Sigmoid colon (tissue), 4 donors: ENCODE results near the gene CROCC.

Experiments used
- EP300 ChIP-seq, 4 donors: sonication (generic); formaldehyde crosslinking; IDR thresholded peaks; one replicate each; pipeline ENCODE4 v1.6.1; 2017; ENCODE audit warnings: antibody characterized with exemption in 4 of 4
- POLR2A ChIP-seq, 2 donors: fragments of 450-650 bp; IDR thresholded peaks; one replicate each; pipeline ENCODE4 v1.6.1; 2016; ENCODE audit warnings: antibody characterized with exemption in 2 of 2, mild to moderate bottlenecking in 2 of 2, moderate library complexity in 2 of 2
- POLR2AphosphoS5 ChIP-seq, 4 donors: sonication (generic); formaldehyde crosslinking; IDR thresholded peaks; one replicate each; pipeline ENCODE4 v1.6.1; 2017; ENCODE audit warnings: antibody characterized with exemption in 4 of 4
- TF ChIP-seq, protein P1 (sequence below), 4 experiments: fragments of 450-650 bp in 3 of 4; fragments of 200-600 bp in 1 of 4; IDR thresholded peaks; one replicate each; pipeline ENCODE4 v1.5.1; 2016 to 2019; ENCODE audit warnings: antibody characterized with exemption in 4 of 4, mild to moderate bottlenecking in 3 of 4, moderate library complexity in 2 of 4

DNA sequence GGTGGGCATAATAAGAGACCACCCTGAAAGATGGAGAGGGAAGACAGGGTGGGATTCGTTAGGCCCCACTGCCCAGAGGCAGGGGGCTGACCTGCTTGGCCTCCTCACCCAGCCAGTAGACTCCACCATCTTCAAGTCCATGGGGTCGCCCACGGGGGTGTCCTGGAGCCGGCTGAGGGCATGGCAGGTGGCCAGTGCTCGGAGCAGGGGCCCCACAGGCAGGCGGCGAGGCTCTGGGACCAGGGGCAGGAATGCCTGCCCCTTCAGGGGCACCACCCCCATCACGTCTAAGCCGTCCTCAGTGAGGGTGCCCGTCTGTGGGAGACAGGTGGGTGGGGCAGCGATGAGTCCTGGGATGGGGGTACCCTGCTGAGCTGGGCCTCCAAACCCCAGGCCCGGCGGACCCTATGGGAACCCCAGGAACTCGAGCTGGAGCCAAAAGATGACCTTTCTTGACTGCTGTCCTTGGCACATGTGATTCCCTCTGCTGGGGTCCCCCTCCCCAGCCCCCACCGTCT is 71.8 kb downstream of the CROCC start:
- TF ChIP-seq, protein P1, sequence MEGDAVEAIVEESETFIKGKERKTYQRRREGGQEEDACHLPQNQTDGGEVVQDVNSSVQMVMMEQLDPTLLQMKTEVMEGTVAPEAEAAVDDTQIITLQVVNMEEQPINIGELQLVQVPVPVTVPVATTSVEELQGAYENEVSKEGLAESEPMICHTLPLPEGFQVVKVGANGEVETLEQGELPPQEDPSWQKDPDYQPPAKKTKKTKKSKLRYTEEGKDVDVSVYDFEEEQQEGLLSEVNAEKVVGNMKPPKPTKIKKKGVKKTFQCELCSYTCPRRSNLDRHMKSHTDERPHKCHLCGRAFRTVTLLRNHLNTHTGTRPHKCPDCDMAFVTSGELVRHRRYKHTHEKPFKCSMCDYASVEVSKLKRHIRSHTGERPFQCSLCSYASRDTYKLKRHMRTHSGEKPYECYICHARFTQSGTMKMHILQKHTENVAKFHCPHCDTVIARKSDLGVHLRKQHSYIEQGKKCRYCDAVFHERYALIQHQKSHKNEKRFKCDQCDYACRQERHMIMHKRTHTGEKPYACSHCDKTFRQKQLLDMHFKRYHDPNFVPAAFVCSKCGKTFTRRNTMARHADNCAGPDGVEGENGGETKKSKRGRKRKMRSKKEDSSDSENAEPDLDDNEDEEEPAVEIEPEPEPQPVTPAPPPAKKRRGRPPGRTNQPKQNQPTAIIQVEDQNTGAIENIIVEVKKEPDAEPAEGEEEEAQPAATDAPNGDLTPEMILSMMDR (IDR thresholded peaks at IDR 0.05) = no peak
- TF ChIP-seq POLR2A (IDR thresholded peaks at IDR 0.05) (no peak), POLR2AphosphoS5 (IDR thresholded peaks at IDR 0.05) (no peak), EP300 (IDR thresholded peaks at IDR 0.05) (no peak)
